ENCODE measurements around the gene SLC22A16. TPM values are rescaled to one million over a fixed set of nuclear protein-coding genes. Genes with fewer than 3 reads are reported as not detected.

Gene SLC22A16
- total and polyA plus RNA-seq, 10 of the 15 experiments (the other 5 are each of a cell fraction or from before 2014, with no cell fraction given) = not detected

- no peaks in the 10 kb centered on the region for H3K9me3 ChIP-seq (replicated peaks; ENCODE audit: control insufficient read depth, insufficient read depth, low read length)
- ChIA-PET RAD21 (ENCODE audit: unreplicated experiment) (no interaction called here), SMC1A (ENCODE audit: uncharacterized antibody, unreplicated experiment) (no interaction called here), POLR2A (no interaction called here), CTCF (no interaction called here)
- FAIRE-seq (no peak), ATAC-seq (peak; percentile 37; the same call in 1 of the 3 replicates), DNase-seq (ENCODE audit: low read depth, low spot score) (no peak)
- H3K27me3 ChIP-seq (replicated peaks in 1 of 2; ENCODE audit: control insufficient read depth in 2 of 2, insufficient read depth in 2 of 2, low read length in 1 of 2) = no peaks in the 10 kb centered on the region; a peak in 1 of 4 replicates
- no peak overlapping the region for H3K27ac ChIP-seq (ENCODE audit: control insufficient read depth, insufficient read depth)
- WGBS (ENCODE audit: insufficient coverage, insufficient replicate concordance, low lambda C conversion rate, missing lambda C conversion rate) = 23% methylated on average over 4 of the region's 4 CpGs
- intact Hi-C loops (cut with micrococcal nuclease; ENCODE audit: unreplicated experiment) (no loop called here), in situ Hi-C loops (cut with MboI) (no loop called here)
- H3K4me3 ChIP-seq = no peak overlapping the region
- no peaks in the 10 kb centered on the region for H4K20me1 ChIP-seq (ENCODE audit: control insufficient read depth, insufficient read depth)
- no peaks in the 10 kb centered on the region for H3K36me3 ChIP-seq (ENCODE audit: control insufficient read depth in 2 of 2, insufficient read depth in 2 of 2, low read length in 1 of 2)
- H3K79me2 ChIP-seq (ENCODE audit: control insufficient read depth, insufficient read depth, low read length) = no peaks in the 10 kb centered on the region
- no peaks in the 10 kb centered on the region for H3K4me1 ChIP-seq (ENCODE audit: control insufficient read depth, insufficient read depth, low read length)
- H3K9ac ChIP-seq (ENCODE audit: control insufficient read depth, insufficient read depth, low read length) = no peak overlapping the region
- no TSS peak for BruUV-seq (replicated peaks)
- no peak overlapping the region for H2AFZ ChIP-seq (ENCODE audit: control insufficient read depth, low read depth, low read length)
- no peak overlapping the region for H3K4me2 ChIP-seq (ENCODE audit: control insufficient read depth, insufficient read depth)
- TF ChIP-seq CEBPB (IDR thresholded peaks at IDR 0.05; ENCODE audit: borderline replicate concordance in 1 of 2, low read depth in 2 of 2, low read length in 2 of 2) = no peak
- no peak for TF ChIP-seq HSF1 (IDR thresholded peaks at IDR 0.05; ENCODE audit: low read depth, low read length)
- no peak for TF ChIP-seq MEF2B (IDR thresholded peaks at IDR 0.05; ENCODE audit: partially characterized antibody, poor library complexity, severe bottlenecking)
- TF ChIP-seq ZZZ3 (IDR thresholded peaks at IDR 0.05; ENCODE audit: control insufficient read depth, insufficient read length, low read depth) = no peak
- no peak for TF ChIP-seq ATF2 (IDR thresholded peaks at IDR 0.05; ENCODE audit: low read length)
- TF ChIP-seq JUNB (IDR thresholded peaks at IDR 0.05) = 0 out of 2 replicates have a peak, but pooled peaks have one; percentile 14
- no peak for TF ChIP-seq WRNIP1 (IDR thresholded peaks at IDR 0.05; ENCODE audit: borderline replicate concordance, low read depth, low read length)
- TF ChIP-seq ELK1 (IDR thresholded peaks at IDR 0.05; ENCODE audit: low read depth, low read length) = no peak
- TF ChIP-seq DPF2 (IDR thresholded peaks at IDR 0.05) = peak; percentile 47; the same call in 1 of the 2 replicates
- no peak for TF ChIP-seq SMC3 (IDR thresholded peaks at IDR 0.05; ENCODE audit: borderline replicate concordance, low read length)
- TF ChIP-seq USF1 (IDR thresholded peaks at IDR 0.05; ENCODE audit: borderline replicate concordance, extremely low read length, insufficient read depth, low read depth, low read length) = no peak
- TF ChIP-seq PAX5 (IDR thresholded peaks at IDR 0.05; ENCODE audit: borderline replicate concordance, low read depth, low read length) = no peak
- peak; percentile 91 for TF ChIP-seq SPI1 (IDR thresholded peaks at IDR 0.05; ENCODE audit: borderline replicate concordance, insufficient read depth, low read depth, low read length)
- TF ChIP-seq NFYB (IDR thresholded peaks at IDR 0.05; ENCODE audit: insufficient read depth, low read depth, low read length) = no peak
- TF ChIP-seq TBL1XR1 (IDR thresholded peaks at IDR 0.05; ENCODE audit: low read depth, low read length) = no peak
- peak; percentile 29; the same call in 1 of the 2 replicates for TF ChIP-seq BCL11A (IDR thresholded peaks at IDR 0.05; ENCODE audit: low read depth, low read length)
- no peak for TF ChIP-seq ZNF207 (IDR thresholded peaks at IDR 0.05; ENCODE audit: borderline replicate concordance)
- TF ChIP-seq RELA (IDR thresholded peaks at IDR 0.05; ENCODE audit: borderline replicate concordance, partially characterized antibody) = no peak
Observed at GRCh38 chr6:110514818-110515217, 38.4 kb upstream of the SLC22A16 start.

All from GM12878 (cell line).